RWPE2 (cell line): ENCODE data around the gene EML4.
A peak's percentile ranks its signal among the peaks of the same experiment; 100 is the strongest.

Source experiments
- ATAC-seq: fragments of 200-7000 bp; cut with Tn5 transposase; 3 replicates; pipeline ENCODE4 v1.9.1; 2021; ENCODE audit warnings: low read depth
- DNase-seq: peaks from one replicate; pipeline ENCODE4 v3.0.0-alpha.2; 2020; ENCODE audit warnings: low spot score
- H3K27ac ChIP-seq: fragments of 450-650 bp; 2 replicates; pipeline ENCODE4 v1.5.1; 2017; ENCODE audit warnings: mild to moderate bottlenecking; ENCODE audit not compliant: poor library complexity, severe bottlenecking
- H3K27me3 ChIP-seq: fragments of 250-450 bp; sonication (Bioruptor Pico); 2 replicates; pipeline ENCODE4 v1.5.1; 2021; ENCODE audit warnings: mild to moderate bottlenecking, moderate library complexity; ENCODE audit not compliant: insufficient read depth, poor library complexity, severe bottlenecking
- H3K36me3 ChIP-seq: fragments of 250-450 bp; sonication (Bioruptor Pico); 2 replicates; pipeline ENCODE4 v1.5.1; 2020; ENCODE audit warnings: low read depth, mild to moderate bottlenecking, moderate library complexity
- H3K4me1 ChIP-seq: fragments of 250-450 bp; sonication (Bioruptor Pico); 2 replicates; pipeline ENCODE4 v1.5.1; 2021; ENCODE audit warnings: mild to moderate bottlenecking, moderate library complexity; ENCODE audit not compliant: insufficient read depth, poor library complexity, severe bottlenecking
- H3K4me3 ChIP-seq: fragments of 250-450 bp; sonication (Bioruptor Pico); 2 replicates; pipeline ENCODE4 v1.5.1; 2021; ENCODE audit warnings: mild to moderate bottlenecking, moderate library complexity; ENCODE audit not compliant: severe bottlenecking
- H3K9me3 ChIP-seq: fragments of 250-450 bp; sonication (Bioruptor Pico); 2 replicates; pipeline ENCODE4 v1.5.1; 2021; ENCODE audit warnings: mild to moderate bottlenecking, moderate library complexity; ENCODE audit not compliant: severe bottlenecking
- TF ChIP-seq, protein P1 (sequence below): fragments of 450-650 bp; IDR thresholded peaks from one replicate; pipeline ENCODE4 v1.5.1; 2017; ENCODE audit warnings: mild to moderate bottlenecking, moderate library complexity; ENCODE audit not compliant: poor library complexity, severe bottlenecking

The EML4 gene

DNA sequence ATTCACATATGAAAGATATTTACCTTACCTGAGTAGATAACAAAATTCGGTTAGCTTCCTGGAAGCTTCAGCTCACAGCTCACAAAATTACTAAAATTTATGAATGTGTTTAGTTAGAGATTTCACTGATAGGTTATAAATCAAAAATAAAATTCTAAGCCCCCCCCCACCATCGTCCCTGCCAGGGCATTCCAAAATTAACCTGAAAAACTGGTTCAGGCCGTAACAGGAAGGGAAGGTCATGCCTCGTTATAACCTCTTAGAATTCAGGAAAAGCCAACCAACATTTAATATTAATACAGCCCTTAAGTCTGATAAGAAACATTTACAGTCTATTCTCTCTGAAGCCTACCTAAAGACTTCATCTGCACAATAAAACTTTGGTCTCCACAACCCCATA is 143.0 kb downstream of the EML4 start:
- TF ChIP-seq, protein P1, sequence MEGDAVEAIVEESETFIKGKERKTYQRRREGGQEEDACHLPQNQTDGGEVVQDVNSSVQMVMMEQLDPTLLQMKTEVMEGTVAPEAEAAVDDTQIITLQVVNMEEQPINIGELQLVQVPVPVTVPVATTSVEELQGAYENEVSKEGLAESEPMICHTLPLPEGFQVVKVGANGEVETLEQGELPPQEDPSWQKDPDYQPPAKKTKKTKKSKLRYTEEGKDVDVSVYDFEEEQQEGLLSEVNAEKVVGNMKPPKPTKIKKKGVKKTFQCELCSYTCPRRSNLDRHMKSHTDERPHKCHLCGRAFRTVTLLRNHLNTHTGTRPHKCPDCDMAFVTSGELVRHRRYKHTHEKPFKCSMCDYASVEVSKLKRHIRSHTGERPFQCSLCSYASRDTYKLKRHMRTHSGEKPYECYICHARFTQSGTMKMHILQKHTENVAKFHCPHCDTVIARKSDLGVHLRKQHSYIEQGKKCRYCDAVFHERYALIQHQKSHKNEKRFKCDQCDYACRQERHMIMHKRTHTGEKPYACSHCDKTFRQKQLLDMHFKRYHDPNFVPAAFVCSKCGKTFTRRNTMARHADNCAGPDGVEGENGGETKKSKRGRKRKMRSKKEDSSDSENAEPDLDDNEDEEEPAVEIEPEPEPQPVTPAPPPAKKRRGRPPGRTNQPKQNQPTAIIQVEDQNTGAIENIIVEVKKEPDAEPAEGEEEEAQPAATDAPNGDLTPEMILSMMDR = no peak
- DNase-seq = no peak
- no peak for ATAC-seq
- Histone ChIP-seq H3K27me3 (no peaks in the 10 kb centered on the region), H3K27ac (peak overlapping the region; percentile 8), H3K4me3 (no peak overlapping the region), H3K9me3 (no peaks in the 10 kb centered on the region), H3K36me3 (peaks cover 12% of the 10 kb centered on the region), H3K4me1 (peaks cover 13% of the 10 kb centered on the region)

DNA sequence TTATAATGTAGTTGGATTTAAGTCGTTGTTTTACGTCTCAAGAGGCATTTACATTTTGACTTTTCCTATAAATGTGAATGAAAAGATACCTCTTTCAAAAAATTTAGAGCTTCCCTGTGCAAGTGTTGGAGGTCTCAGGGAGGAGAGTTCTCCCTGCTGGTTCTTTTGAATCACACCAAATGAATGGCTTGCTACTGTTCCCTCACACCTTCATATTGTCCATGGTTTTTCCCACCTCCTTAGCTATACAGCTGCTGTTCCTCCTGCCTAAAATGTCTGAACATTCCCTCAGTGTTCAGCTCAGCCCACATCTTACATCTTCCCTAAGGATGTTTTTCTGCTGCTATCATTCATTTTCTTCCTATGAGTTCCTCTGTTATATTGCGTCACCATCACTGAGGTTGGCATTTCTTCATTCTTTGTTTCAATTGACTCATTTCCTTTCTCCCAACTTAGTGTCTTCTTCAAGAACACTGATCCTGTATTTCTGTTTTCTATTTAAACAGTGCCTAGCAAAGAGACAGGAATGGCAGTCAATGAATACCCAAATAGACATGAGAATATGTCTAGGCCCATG is 145.8 kb downstream of the EML4 start:
- DNase-seq (no peak), ATAC-seq (peak; percentile 90)
- TF ChIP-seq, protein P1 = no peak
- Histone ChIP-seq H3K27me3 (no peaks in the 10 kb centered on the region), H3K4me3 (no peak overlapping the region), H3K4me1 (peaks cover 13% of the 10 kb centered on the region), H3K27ac (peak overlapping the region; percentile 66), H3K9me3 (no peaks in the 10 kb centered on the region), H3K36me3 (peaks cover 22% of the 10 kb centered on the region)

DNA sequence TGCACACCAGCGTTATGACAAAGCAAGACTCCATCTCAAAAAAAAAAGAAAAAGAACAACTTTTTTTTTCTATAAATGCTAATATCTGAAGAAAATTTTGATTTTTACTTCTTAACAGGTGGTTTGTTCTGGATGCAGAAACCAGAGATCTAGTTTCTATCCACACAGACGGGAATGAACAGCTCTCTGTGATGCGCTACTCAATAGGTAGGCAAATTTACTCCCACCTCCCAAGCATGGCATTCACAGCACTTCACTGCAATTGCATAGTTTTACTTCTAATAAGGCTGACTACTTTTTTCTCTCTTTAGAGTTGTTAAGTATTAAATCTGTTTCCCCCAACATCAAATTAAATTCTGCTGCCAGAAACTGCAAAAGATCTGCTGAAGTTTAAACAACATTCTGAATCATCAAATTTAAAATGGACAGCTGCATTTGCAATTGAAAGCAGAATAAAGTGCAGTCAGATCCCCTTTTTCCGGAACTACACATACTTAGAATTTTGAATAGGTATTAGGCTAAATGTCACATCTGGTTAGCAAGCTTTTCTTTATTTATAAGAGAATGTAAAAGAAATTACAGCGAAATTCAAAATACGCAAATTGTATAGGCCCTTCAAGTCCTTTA is 146.8 kb downstream of the EML4 start:
- Histone ChIP-seq H3K9me3 (no peaks in the 10 kb centered on the region), H3K36me3 (peaks cover 27% of the 10 kb centered on the region), H3K27me3 (no peaks in the 10 kb centered on the region), H3K27ac (peak overlapping the region; percentile 66), H3K4me3 (no peak overlapping the region), H3K4me1 (peaks cover 13% of the 10 kb centered on the region)
- TF ChIP-seq, protein P1 = no peak
- no peak for ATAC-seq
- DNase-seq = no peak

DNA sequence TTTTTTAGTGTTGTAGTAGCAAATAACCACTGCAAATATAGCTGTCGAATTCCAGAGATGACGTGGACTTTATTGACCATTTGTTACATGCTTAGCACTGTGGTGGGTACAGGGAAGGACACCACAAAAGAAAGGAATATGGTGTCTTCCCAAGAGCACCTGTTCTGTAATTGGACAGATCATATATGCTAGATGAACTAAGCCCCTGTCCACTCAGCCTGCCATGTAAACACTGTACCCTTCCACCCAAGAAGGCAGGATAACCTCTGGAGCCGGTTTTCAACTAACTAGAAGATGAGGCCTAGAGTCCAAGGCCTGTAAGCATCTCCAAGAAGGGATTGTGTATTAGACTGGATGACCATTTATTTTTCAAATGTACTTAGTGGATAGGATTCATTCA is 147.8 kb downstream of the EML4 start:
- TF ChIP-seq, protein P1 = no peak
- Histone ChIP-seq H3K4me3 (no peak overlapping the region), H3K9me3 (no peaks in the 10 kb centered on the region), H3K4me1 (peaks cover 13% of the 10 kb centered on the region), H3K27me3 (no peaks in the 10 kb centered on the region), H3K27ac (no peak overlapping the region), H3K36me3 (peaks cover 27% of the 10 kb centered on the region)
- DNase-seq = no peak
- no peak for ATAC-seq

DNA sequence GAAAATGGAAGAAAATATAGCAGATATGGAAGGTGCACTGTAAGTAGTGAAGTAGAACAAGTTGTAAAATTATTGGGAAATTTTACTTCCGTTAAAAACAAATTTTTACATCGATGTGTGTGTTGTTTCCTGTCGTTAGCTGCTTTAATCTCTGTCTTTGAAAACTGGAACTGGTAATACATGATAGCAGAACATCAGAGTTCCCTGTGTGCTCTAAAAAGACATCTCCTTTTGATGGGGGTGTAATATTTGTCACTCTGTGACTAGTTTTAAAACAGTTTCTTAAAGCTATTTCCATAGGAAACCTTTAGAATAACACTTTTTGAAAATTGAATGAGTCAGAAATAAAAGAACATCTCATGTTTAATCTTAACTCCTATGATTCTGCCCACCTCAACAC is 148.3 kb downstream of the EML4 start:
- H3K27ac ChIP-seq = no peak overlapping the region
- no peak for ATAC-seq

More for the DNA sequence above, 148.3 kb downstream of the EML4 start:
- no peaks in the 10 kb centered on the region for H3K27me3 ChIP-seq
- H3K4me1 ChIP-seq = peaks cover 13% of the 10 kb centered on the region
- peaks cover 27% of the 10 kb centered on the region for H3K36me3 ChIP-seq
- no peaks in the 10 kb centered on the region for H3K9me3 ChIP-seq
- DNase-seq = no peak
- H3K4me3 ChIP-seq = no peak overlapping the region
- TF ChIP-seq, protein P1 = no peak
